Testis (tissue), 2 donors: Measurements from ENCODE around the gene MEF2A.

Source experiments
- CTCF ChIP-seq, 3 experiments: fragments of 450-650 bp in 2 of 3; fragments of 200-600 bp in 1 of 3; sonication (generic) in 1 of 3; IDR thresholded peaks; one replicate each; pipeline ENCODE4 v1.5.1; 2016 to 2019; ENCODE audit warnings: antibody characterized with exemption in 3 of 3, mild to moderate bottlenecking in 2 of 3, moderate library complexity in 1 of 3
- POLR2A ChIP-seq: fragments of 450-650 bp; IDR thresholded peaks from one replicate; pipeline ENCODE4 v1.6.1; 2017; ENCODE audit warnings: antibody characterized with exemption, mild to moderate bottlenecking, moderate library complexity

GRCh38 chr15:99580076-99580475, 14.3 kb downstream of the MEF2A start:
- TF ChIP-seq CTCF (IDR thresholded peaks at IDR 0.05) (no peak), POLR2A (no peak)
